NCI-H2196 treated with DMSO at 0.1 percent for 48 hours (cell line): ENCODE data around the gene ACAD10.

ENCODE experiments used
- DNase-seq: peaks from one replicate; lab custom pipeline; 2025; ENCODE audit not compliant: unreplicated experiment; lab: John Stamatoyannopoulos, UW

The ACAD10 gene

DNA sequence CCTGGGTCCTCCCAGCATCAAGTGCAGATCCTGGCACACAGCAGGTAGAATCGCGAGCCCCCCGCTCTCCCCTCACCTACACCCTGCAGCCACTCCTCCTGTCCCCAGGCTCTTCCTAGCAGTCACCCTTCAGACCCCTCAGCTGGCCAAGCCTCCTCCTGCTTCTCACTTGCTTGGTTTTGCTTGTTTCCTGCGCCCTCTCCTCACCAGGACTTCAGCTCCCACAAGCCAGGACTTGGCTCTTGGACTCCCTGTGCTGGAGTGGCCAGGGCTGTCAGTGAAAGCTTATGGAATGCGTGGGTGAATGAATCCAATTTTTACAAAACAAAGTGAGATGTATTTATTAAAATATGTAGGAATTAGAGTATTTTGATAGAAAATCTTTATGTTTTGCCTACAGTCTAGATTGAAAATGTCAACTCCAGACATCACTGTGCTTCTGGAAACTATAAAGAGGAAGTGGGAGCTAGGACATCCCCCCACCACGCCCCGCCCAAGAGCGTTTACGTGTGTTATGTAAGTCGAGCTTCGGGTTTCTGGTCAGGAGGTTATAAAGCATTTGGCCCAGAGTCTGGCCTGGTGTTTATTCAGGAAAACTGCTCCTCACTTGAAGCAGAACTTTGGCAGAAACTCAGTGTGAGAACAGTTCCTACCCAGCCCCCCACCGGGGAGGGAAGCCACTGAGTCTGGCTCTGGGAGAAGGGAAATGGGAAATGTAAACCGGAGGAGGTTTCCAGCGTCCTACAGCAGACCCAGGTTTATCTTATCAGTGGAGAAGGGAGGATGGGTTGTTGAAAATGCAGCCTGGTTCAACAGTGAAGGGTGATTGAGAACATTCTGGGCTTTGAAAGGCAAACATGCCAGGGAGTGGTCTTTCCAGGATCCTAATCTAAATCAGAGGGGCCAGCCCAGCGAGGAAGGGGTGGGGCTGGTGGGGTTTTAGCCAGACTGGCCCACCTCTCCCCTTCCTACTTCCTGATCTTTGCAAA, 89.6 kb downstream of the ACAD10 start:
- peak; percentile 76 for DNase-seq

DNA sequence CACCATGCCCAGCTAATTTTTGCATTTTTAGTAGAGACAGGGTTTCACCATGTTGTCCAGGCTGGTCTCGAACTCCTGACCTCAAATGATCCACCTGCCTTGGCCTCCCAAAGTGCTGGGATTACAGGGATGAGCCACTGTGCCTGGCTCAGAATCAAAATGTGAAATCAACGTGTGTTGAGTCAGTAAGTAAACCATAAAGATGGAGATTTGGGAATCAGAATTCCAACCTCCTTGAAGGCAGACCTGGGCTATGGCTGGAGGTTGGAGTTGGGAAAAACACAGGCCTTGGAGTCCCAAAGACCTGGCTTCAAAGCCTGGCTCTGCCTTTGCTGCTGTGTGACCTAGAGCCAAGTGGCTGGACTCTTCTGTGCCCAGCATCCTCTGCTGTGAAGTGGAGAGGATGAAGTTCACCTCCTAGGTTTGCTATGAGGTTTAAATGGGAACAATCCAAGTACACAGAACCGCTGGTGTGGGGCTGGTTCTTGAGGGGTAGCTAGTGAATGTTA, 91.0 kb downstream of the ACAD10 start:
- DNase-seq: no peak

DNA sequence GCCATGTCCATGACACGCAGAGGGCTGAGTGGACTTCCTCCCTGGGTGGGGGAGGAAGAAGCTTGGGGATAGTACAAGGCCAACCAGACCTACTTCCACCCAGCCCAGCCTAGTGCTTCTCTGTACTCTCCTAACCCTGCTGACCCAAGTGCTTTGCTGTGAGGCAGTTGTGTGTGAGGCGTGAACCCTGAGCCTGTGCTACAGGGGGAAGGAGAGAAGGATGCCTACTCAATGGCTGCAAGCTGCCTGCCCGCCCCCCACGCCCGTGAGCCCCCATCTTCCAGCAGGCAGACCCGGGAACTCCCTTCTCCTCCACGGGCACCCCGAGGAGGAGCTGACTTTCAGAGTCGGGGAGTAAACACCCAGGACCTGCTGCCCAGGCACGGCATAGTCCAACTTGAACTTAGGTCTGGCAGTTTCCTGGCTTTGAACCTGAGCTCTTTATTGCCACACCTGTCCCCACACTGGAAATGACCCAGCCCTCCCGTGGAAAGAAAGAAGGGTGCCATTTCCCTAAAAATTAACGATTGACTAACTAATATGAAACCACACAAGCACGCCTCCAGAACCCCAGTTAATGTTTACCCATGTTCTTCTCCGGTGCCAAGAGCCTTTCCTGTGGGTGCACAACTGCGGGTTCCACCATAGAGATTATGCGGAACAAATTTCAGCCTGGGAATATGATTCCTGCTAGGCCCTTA, 91.6 kb downstream of the ACAD10 start:
- DNase-seq: no peak

DNA sequence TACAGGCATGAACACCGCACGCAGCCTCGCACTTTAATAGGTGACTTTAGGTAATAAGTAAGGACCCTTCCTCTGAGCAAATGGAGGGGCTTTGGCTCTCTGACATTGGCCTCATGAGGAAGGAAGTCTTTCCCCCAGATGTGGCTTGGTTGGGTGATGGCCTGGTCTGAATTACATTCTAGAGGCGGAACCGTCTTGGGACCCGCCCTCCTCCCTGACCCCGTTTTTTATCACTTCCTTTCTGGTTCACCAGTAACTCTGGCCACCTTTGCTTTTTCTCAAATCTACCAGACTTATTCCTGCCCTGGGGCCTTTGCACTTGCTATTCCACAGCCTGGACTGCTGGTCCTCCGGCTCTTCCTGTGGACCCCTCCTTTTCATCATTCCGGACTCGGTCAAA, 94.3 kb downstream of the ACAD10 start:
- no peak for DNase-seq

DNA sequence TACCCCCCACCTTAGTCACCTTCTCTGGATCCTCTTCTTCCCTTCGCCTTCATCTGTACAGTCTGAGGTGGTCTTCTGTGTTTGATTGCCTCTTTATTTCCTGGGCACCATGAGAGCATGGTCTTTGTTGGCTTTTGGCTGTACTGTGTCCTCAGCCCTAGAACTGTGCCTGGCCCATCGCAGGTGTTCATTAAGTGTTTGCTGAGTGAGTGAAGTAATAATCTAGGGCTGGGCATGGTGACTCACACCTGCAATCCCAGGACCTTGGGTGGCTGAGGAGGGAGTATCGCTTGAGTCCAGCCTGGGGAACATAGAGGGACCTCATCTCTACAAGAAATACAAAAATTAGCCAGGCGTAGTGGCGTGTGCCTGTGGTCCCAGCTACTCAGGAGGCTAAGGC, 94.8 kb downstream of the ACAD10 start:
- DNase-seq: no peak

DNA sequence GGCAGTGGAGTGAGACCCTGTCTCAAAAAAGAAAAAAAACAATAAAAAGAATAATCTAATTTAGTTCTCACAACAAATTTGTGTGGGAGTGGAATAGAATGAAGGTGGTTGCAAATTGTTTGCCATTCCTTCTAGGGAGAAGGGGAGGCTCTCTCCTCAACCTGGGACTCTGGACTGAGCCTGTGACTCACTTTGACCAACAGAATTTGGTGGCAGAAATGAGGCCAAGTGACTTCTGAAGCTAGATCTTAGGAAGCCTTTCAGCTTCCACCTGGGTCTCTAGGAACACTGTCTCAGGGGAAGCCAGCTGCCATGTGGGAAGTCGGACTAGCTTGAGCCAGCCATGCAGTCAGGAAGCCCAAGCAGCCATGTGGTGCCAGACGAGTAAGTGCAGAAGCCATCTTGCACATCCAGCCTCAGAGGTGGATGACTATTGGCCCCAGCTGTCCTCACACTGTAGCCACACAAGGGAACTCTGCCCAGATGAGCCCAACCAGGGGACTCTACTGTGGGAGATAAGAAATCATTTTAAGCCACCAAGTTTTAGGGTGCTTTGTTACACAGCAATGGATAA, 95.3 kb downstream of the ACAD10 start:
- DNase-seq: no peak

DNA sequence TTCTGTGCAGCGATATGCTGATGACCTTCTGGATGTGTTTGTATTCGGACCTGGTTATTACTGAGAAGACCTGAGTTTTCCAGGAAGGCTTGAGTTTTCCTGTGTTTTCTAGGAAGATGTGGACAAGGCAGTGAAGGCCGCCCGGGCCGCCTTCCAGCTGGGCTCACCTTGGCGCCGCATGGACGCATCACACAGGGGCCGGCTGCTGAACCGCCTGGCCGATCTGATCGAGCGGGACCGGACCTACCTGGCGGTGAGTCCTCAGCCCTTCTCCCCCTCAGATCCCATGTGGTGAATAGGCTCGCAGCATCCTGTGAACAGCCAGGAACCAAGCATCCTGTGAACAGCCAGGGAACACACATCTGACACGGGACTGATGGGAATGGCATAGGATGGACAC, 97.2 kb downstream of the ACAD10 start:
- DNase-seq: no peak

DNA sequence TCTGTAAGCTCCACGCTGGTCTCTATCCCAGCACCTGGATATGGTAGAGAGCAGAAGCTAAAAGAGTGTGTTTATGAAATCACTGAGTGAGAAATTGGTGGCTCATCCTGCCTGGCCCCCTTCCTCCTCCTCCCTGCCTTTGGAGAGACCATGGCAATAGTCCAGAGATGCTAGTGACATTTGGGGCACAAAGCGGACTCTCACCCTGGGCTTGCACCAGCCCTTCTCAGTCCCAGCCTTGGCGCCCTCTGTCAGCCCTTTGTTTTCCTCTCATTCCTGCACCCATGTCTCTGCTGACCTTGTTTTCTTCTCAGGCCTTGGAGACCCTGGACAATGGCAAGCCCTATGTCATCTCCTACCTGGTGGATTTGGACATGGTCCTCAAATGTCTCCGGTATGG, 99.1 kb downstream of the ACAD10 start:
- DNase-seq: no peak

DNA sequence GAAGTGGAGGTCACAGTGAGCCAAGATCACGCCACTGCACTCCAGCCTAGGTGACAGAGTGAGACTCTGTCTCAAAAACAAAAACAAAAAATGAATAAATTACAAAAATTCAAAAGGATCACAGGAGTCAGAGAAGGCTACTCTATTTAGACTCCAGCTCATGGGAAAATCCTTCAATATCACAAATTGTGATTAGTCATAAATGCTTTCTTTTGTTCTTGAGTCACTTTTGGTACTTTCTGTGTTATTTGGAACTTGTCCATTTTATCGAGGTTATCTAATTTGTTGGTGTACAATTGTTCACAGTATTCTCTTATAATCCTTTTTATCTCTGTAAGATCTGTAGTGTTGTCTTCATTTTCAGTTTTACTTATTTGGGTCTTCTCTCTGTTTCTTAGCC, 99.8 kb downstream of the ACAD10 start:
- no peak for DNase-seq

DNA sequence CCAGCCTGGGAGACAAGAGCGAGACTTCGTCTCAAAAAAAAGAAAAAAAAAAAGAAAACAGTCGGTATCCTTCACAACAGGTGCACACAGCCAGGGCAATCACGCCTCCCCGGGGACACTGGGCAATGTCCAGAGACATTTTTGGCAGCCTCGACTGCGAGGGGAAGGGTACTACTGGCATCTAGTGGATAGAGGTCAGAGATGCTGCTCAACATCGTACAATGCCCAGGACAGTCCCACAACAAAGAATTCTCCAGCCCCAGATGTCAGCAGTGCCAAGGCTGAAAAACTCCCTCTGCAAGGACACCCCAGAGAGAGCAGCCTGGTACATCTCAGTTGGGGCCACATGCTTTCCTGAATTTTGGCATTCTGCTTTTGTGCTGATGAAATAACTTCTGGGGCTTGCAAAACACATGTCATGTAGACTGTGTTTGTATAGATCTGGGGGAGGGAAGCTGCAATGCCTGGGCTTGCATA, 102.4 kb downstream of the ACAD10 start:
- DNase-seq: peak; percentile 33

DNA sequence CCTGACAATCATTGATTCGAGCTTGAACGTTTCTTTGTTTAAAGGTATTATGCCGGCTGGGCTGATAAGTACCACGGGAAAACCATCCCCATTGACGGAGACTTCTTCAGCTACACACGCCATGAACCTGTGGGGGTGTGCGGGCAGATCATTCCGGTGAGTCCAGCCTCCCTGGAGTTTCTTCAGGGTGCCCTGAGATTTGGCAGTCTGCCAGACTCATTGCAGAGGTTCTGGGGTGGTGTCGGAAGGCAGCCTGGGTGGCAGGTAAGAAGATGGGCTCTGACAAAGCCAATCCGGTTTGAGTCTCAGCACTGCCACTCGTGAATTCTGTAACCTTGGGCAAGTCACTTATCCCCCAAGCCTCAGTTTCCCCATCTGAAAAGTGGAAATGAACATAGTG, 103.9 kb downstream of the ACAD10 start:
- DNase-seq: no peak

DNA sequence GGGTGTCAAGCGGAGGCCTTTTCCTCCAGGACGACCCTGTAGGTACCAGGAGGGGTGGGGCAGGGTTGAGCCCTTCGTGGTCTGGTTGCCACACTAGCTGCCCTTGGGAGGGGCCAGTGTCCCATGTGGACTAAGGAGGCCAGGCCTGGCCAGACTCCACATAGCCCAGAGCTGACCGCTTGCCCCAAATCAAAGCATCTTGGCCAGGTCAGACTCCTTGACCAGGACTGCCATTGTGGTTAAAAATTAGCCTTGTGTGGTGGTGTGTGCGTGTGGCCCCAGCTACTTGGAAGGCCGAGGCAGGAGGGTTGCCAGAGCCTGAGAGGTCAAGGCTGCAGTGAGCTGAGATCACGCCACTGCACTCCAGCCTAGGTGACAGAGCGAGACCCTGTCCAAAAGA, 105.7 kb downstream of the ACAD10 start:
- no peak for DNase-seq

DNA sequence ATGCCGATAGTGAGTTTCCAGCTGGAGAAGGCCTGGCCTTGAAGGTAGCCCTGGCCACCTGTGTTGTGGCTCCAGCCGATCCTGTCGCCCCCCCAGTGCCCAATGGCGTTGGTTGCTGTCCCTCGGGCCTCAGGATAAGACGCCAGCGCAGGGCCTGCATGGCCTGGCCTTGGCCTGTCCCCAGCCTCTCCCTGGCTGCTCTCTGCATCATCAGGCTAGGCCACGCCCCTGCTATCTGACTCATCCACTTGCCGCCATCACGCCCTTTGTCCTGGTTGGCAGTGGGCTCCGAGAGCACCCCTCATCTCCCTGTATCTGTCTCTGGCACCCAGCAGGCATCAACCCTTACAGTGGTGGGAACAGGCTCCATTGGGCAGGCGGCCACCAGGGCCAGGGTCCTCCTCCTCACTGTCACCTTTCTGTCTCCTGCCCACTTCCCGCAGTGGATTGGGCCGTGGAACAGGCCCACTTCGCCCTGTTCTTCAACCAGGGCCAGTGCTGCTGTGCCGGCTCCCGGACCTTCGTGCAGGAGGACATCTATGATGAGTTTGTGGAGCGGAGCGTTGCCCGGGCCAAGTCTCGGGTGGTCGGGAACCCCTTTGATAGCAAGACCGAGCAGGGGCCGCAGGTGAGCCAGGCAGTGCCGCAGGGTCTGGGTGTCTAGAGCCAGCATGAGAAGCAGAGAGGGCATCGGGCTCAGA, 106.5 kb downstream of the ACAD10 start:
- DNase-seq: no peak

DNA sequence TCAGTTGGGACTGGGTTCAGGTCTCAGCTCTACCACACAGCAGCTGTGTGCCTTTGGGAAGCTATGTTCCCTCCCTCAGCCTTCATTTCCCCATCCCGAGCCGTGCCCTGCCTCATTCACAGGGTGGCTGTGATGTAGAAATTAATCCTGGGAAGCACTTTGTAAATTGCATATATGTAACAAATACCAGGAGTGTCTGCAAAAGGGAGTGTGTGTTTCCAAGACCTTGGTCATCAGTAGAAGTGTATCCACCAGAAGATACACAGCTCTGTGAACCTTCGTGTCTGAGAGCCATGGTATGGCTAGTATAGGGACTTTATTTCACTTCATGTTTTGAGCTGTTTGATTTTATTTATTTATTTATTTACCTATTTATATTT, 107.0 kb downstream of the ACAD10 start:
- DNase-seq: no peak

DNA sequence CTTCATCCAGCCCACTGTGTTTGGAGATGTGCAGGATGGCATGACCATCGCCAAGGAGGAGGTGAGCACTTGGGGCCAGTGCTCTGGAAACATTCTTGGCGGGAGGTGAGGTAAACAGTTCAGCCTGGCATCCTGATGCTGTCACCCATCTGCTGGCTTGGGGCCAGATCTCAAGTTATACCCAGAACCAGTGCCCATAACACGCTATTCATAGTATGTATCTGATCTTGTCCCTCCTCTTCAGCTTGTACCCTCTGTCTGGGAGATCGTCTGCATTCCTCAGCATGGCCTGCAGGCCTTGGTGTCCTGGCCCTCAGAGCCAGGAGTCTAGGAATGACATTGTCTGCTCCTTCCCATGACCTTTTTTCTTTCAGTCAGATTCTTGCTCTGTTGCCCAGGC, 112.3 kb downstream of the ACAD10 start:
- DNase-seq: no peak

DNA sequence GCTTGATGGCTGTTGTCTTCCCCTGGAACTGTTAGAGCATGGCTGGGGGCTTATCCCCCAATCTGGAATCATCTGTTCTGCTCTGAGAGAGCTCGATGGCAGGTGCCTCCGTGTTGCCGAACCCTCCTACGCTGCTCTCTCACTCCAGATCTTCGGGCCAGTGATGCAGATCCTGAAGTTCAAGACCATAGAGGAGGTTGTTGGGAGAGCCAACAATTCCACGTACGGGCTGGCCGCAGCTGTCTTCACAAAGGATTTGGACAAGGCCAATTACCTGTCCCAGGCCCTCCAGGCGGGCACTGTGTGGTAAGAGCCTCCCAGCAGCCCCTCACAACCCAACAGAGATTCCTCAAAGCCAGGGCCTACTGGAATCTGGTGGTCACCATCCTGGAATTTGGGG, 113.9 kb downstream of the ACAD10 start:
- DNase-seq: no peak

DNA sequence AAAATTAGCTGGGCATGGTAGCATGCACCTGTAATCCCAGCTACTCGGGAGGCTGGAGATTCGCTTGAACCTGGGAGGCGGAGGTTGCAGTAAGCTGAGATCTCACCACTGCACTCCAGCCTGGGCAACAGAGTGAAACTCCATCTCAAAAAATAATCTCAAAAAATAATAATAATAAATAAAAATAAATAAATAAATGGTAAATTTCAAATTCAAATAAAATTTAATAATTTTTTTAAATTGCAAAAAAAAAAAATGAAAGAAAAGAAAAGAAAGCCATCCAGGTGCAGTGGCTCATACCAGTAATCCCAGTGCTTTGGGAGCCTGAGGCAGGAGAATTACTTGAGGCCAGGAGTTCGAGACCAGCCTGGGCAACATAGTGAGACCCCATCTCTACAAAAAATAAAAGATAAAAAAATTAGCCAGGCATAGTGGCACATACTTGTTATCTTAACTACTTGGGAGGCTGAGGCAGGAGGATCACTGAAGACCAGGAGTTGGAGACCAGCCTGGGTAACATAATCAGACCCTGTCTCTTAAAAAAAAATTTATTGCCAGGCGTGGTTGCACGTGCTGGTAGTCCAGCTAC, 117.3 kb downstream of the ACAD10 start:
- no peak for DNase-seq

DNA sequence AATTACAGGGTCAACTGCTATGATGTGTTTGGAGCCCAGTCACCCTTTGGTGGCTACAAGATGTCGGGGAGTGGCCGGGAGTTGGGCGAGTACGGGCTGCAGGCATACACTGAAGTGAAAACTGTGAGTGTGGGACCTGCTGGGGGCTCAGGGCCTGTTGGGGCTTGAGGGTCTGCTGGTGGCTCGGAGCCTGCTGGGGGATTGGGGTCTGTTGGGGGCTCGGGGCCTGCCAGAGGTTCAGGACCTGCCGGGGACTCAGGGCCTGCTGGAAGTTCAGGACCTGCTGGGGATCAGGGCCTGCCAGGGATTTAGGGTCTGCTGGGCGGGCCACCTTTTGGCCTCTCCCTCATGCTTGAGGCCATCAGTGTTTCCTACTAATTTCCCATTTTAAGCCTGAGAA, 118.0 kb downstream of the ACAD10 start:
- DNase-seq: no peak

DNA sequence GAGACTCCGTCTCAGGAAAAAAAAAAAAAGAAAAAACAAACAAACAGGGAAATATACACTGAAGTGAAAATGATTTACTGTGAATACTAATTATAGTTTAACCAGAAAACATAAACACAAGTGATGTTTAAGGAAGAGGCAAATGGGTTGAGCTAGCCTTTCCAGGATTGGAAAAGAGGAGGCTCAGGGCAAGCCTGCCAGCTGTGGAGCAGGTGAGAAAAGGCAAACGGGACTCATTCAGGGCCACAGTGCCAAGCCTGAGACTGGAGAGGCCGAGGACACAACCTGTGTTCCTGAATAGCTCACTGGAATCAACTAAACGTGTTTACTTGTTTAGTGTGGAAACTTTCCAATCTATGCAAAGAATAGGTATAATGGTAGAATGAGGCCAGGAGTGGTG, 120.5 kb downstream of the ACAD10 start:
- no peak for DNase-seq
